HG03575 (cell line): ENCODE data around the gene ADAMTS12.
"Not testable (repeated sequence)": the region's sequence is repeated elsewhere in the genome, so short reads cannot be mapped to it uniquely, and the experiment has no call there.

Source experiments
- ATAC-seq: cut with Tn5 transposase; IDR thresholded peaks from one replicate; pipeline ENCODE4 v1.9.1; 2021; ENCODE audit not compliant: unreplicated experiment, insufficient number of reproducible peaks, low FRiP score; ENCODE audit errors: extremely low read depth

ADAMTS12 gene

GRCh38 chr5:33526755-33527154 is 365.0 kb downstream of the ADAMTS12 start:
- no peak for ATAC-seq

GRCh38 chr5:33524476-33524875 is 367.3 kb downstream of the ADAMTS12 start:
- ATAC-seq, result no peak

- ATAC-seq, result no peak
Measured at GRCh38 chr5:33523208-33523771, 368.5 kb downstream of the ADAMTS12 start.

GRCh38 chr5:33516421-33516820 is 375.4 kb downstream of the ADAMTS12 start:
- ATAC-seq, result no peak

GRCh38 chr5:33515366-33515765 is 376.4 kb downstream of the ADAMTS12 start:
- ATAC-seq, result not testable (repeated sequence)

- no peak for ATAC-seq
Measured at GRCh38 chr5:33513462-33514185, 378.2 kb downstream of the ADAMTS12 start.

GRCh38 chr5:33509036-33509435 is 382.8 kb downstream of the ADAMTS12 start:
- no peak for ATAC-seq

GRCh38 chr5:33507426-33507825 is 384.4 kb downstream of the ADAMTS12 start:
- no peak for ATAC-seq

GRCh38 chr5:33504570-33504969 is 387.2 kb downstream of the ADAMTS12 start:
- no peak for ATAC-seq

GRCh38 chr5:33501899-33502298 is 389.9 kb downstream of the ADAMTS12 start:
- no peak for ATAC-seq

- ATAC-seq, result no peak
Measured at GRCh38 chr5:33501260-33501659, 390.5 kb downstream of the ADAMTS12 start.

GRCh38 chr5:33494466-33494865 is 397.3 kb downstream of the ADAMTS12 start:
- ATAC-seq, result no peak

- no peak for ATAC-seq
Measured at GRCh38 chr5:33491941-33492340, 399.8 kb downstream of the ADAMTS12 start.

GRCh38 chr5:33490071-33490665 is 401.6 kb downstream of the ADAMTS12 start:
- ATAC-seq, result no peak

GRCh38 chr5:33489481-33490067 is 402.2 kb downstream of the ADAMTS12 start:
- no peak for ATAC-seq

GRCh38 chr5:33488558-33489355 is 403.0 kb downstream of the ADAMTS12 start:
- no peak for ATAC-seq

- no peak for ATAC-seq
Measured at GRCh38 chr5:33487236-33487635, 404.6 kb downstream of the ADAMTS12 start.

- no peak for ATAC-seq
Measured at GRCh38 chr5:33482335-33482734, 409.5 kb downstream of the ADAMTS12 start.

GRCh38 chr5:33480876-33481275 is 410.9 kb downstream of the ADAMTS12 start:
- no peak for ATAC-seq
